DND-41 (cell line): ENCODE measurements around the gene DNAJC27.

ENCODE experiments used
- ATAC-seq: fragments of 200-7000 bp; cut with Tn5 transposase; 3 replicates; pipeline ENCODE4 v1.9.1; 2021; ENCODE audit warnings: low read depth; ENCODE audit not compliant: insufficient read depth
- DNase-seq: peaks from one replicate; pipeline ENCODE4 v3.0.0-alpha.2; 2020
- H2AFZ ChIP-seq: 2 replicates; pipeline ENCODE4 v1.6.0; 2012; ENCODE audit warnings: low read depth, low read length
- H3K27ac ChIP-seq: 2 replicates; pipeline ENCODE4 v1.5.1; 2012; ENCODE audit warnings: low read length, inconsistent platforms
- H3K27me3 ChIP-seq: fragments of 200-600 bp; sonication (generic); 2 replicates; pipeline ENCODE4 v1.6.0; 2012; ENCODE audit warnings: low read length, mild to moderate bottlenecking, inconsistent platforms; ENCODE audit not compliant: insufficient read depth, poor library complexity
- H3K36me3 ChIP-seq: 2 replicates; pipeline ENCODE4 v1.5.1; 2012; ENCODE audit warnings: low read length, inconsistent platforms; ENCODE audit not compliant: insufficient read depth
- H3K4me1 ChIP-seq: 2 replicates; pipeline ENCODE4 v1.5.1; 2012; ENCODE audit warnings: mild to moderate bottlenecking, low read length; ENCODE audit not compliant: insufficient read depth
- H3K4me2 ChIP-seq: 2 replicates; pipeline ENCODE4 v1.6.0; 2012; ENCODE audit warnings: mild to moderate bottlenecking, moderate library complexity, low read length, inconsistent platforms; ENCODE audit not compliant: insufficient read depth
- H3K4me3 ChIP-seq, 2 experiments: fragments of 200-600 bp in 1 of 2; shearing (Covaris generic) in 1 of 2; 2 replicates each; pipeline ENCODE4 v1.5.1; 2012 to 2016; ENCODE audit warnings: inconsistent platforms in 2 of 2, low read length in 2 of 2, mild to moderate bottlenecking in 2 of 2, low read depth in 1 of 2, moderate library complexity in 1 of 2
- H3K79me2 ChIP-seq: 2 replicates; pipeline ENCODE4 v1.6.0; 2012; ENCODE audit warnings: low read length, inconsistent platforms; ENCODE audit not compliant: insufficient read depth
- H3K9ac ChIP-seq: 2 replicates; pipeline ENCODE4 v1.6.0; 2012; ENCODE audit warnings: low read depth, mild to moderate bottlenecking, inconsistent platforms, low read length, moderate library complexity
- H3K9me3 ChIP-seq: 2 replicates; pipeline ENCODE4 v1.5.1; 2012; ENCODE audit warnings: low read length, moderate library complexity, mild to moderate bottlenecking, inconsistent platforms; ENCODE audit not compliant: insufficient read depth, severe bottlenecking
- H4K20me1 ChIP-seq: 2 replicates; pipeline ENCODE4 v1.6.0; 2012; ENCODE audit warnings: low read length; ENCODE audit not compliant: insufficient read depth
- CTCF ChIP-seq: IDR thresholded peaks from 2 replicates; pipeline ENCODE4 v1.5.1; 2012; ENCODE audit warnings: borderline replicate concordance, low read length, moderate library complexity, mild to moderate bottlenecking; ENCODE audit not compliant: poor library complexity, severe bottlenecking; ENCODE audit errors: extremely low read depth
- EZH2 ChIP-seq: IDR thresholded peaks from 3 replicates; pipeline ENCODE4 v1.6.1; 2012; ENCODE audit warnings: borderline replicate concordance, low read depth, mild to moderate bottlenecking, moderate library complexity, low read length, inconsistent platforms; ENCODE audit not compliant: severe bottlenecking

The DNAJC27 gene

DNA sequence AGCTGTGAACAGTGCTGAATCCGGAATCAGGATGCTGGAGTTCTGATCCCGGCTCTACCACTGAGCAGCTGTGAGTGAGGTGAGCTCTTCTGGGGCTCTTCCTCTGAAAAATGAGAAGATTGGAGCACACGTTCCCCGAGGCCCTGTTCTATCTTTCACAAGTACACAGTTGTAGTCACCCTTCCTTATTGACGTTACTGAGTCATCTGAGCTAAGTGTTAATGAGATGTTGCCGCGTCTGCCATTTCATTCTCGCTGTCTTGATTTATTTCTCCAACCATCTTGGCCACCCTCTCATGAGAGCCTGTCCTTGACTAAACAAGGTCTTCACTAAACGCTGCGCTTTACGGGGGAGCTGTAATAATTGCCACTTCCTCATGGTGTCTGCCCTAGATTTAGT, 38.2 kb upstream of the DNAJC27 start:
- no peak for TF ChIP-seq CTCF
- no peak for TF ChIP-seq EZH2
- ATAC-seq (no peak), DNase-seq (no peak)
- Histone ChIP-seq H3K9ac (no peak overlapping the region), H3K4me1 (no peaks in the 10 kb centered on the region), H3K27me3 (no peaks in the 10 kb centered on the region), H3K36me3 (no peaks in the 10 kb centered on the region), H3K27ac (no peak overlapping the region), H2AFZ (no peak overlapping the region), H4K20me1 (no peaks in the 10 kb centered on the region), H3K4me3 (no peak overlapping the region), H3K4me2 (no peak overlapping the region), H3K79me2 (no peaks in the 10 kb centered on the region), H3K9me3 (no peaks in the 10 kb centered on the region)

DNA sequence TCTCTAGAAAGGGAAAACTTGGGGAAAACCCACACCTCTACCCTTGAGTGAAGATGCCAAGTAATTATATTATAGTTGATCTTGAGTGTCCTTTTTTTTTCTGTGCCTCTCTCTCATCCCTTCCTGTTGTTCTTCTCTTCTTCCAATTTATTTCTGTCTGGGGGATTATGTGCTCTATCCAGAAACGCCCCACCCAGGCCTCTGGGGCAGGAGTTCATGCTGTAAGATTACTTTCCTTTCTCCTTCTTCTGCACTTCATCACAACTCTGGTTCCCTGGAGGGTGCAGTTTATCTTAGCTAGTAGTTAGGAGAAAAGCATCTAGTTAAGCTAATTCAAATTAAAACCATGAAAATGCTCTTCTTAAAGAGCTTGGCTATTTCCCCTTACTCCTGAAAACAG, 30.3 kb upstream of the DNAJC27 start:
- no peaks in the 10 kb centered on the region for H4K20me1 ChIP-seq
- no peaks in the 10 kb centered on the region for H3K79me2 ChIP-seq
- H3K27ac ChIP-seq = no peak overlapping the region
- no peak for DNase-seq
- no peaks in the 10 kb centered on the region for H3K36me3 ChIP-seq
- H3K4me3 ChIP-seq = no peak overlapping the region
- no peaks in the 10 kb centered on the region for H3K4me1 ChIP-seq
- H3K9me3 ChIP-seq = no peaks in the 10 kb centered on the region
- no peak overlapping the region for H3K4me2 ChIP-seq
- peaks cover 5% of the 10 kb centered on the region for H3K27me3 ChIP-seq
- no peak overlapping the region for H3K9ac ChIP-seq
- no peak for ATAC-seq
- no peak for TF ChIP-seq CTCF
- TF ChIP-seq EZH2 = no peak
- H2AFZ ChIP-seq = no peak overlapping the region

DNA sequence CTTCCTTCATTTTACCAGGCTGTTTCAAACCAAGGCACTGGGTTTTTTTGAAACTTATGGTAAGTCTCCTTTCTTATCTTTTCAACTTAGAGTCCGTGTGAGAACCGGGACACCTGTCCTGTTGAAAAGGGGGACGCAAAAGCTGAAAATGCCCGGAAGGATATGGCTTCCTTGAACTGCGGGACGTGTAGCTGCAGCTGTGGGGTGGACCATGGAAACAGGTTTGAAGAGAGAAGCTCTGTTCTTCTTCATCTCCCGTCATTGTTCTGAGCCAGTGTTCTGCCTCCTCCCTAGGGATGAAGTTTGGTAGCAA, 29.5 kb upstream of the DNAJC27 start:
- no peak for ATAC-seq
- TF ChIP-seq CTCF (no peak), EZH2 (no peak)
- no peak for DNase-seq
- peaks cover 5% of the 10 kb centered on the region for H3K27me3 ChIP-seq
- H3K9me3 ChIP-seq = no peaks in the 10 kb centered on the region
- H2AFZ ChIP-seq = no peak overlapping the region
- H3K4me3 ChIP-seq = no peak overlapping the region
- H3K9ac ChIP-seq = no peak overlapping the region
- H3K27ac ChIP-seq = no peak overlapping the region
- H3K4me1 ChIP-seq = no peaks in the 10 kb centered on the region
- no peak overlapping the region for H3K4me2 ChIP-seq
- no peaks in the 10 kb centered on the region for H3K36me3 ChIP-seq
- H3K79me2 ChIP-seq = no peaks in the 10 kb centered on the region
- H4K20me1 ChIP-seq = no peaks in the 10 kb centered on the region
